HepG2 (cell line): ENCODE results near the gene IFRD1. TPM values are rescaled to one million over a fixed set of nuclear protein-coding genes. Genes with fewer than 3 reads are reported as not detected.

Experiments
- FOXK2 ChIP-seq: fragments of 450-650 bp; IDR thresholded peaks from 2 replicates; pipeline ENCODE4 v1.6.1; 2016
- HES4 ChIP-seq: sonication (generic); formaldehyde crosslinking; IDR thresholded peaks from 2 replicates; pipeline ENCODE4 v1.9.0; 2021; ENCODE audit warnings: mild to moderate bottlenecking, missing genetic modification reagents, borderline replicate concordance
- HNRNPLL ChIP-seq: fragments of 200-400 bp; formaldehyde crosslinking; IDR thresholded peaks from 2 replicates; pipeline ENCODE4 v1.6.1; 2017; ENCODE audit warnings: mild to moderate bottlenecking, low read depth, low read length; ENCODE audit not compliant: poor library complexity, severe bottlenecking
- RAD21 ChIP-seq: fragments of 450-650 bp; formaldehyde crosslinking; IDR thresholded peaks from 2 replicates; pipeline ENCODE4 v1.5.0; 2020; ENCODE audit warnings: mild to moderate bottlenecking
- RBM39 ChIP-seq: fragments of 200-400 bp; formaldehyde crosslinking; IDR thresholded peaks from one replicate; pipeline ENCODE4 v1.6.1; 2018; ENCODE audit warnings: antibody characterized with exemption, mild to moderate bottlenecking, low read depth, low read length; ENCODE audit not compliant: poor library complexity, severe bottlenecking
- ZFP82 ChIP-seq: sonication (generic); formaldehyde crosslinking; IDR thresholded peaks from 2 replicates; pipeline ENCODE4 v1.5.1; 2020; ENCODE audit warnings: mild to moderate bottlenecking, missing genetic modification reagents, borderline replicate concordance
- ZIK1 ChIP-seq: sonication (generic); formaldehyde crosslinking; IDR thresholded peaks from 2 replicates; pipeline ENCODE4 v1.5.0; 2020; ENCODE audit warnings: mild to moderate bottlenecking, low read depth, missing genetic modification reagents, borderline replicate concordance
- ZMYM2 ChIP-seq: sonication (generic); formaldehyde crosslinking; IDR thresholded peaks from 2 replicates; pipeline ENCODE4 v1.8.0; 2022; ENCODE audit warnings: mild to moderate bottlenecking, missing genetic modification reagents
- ZNF10 ChIP-seq: sonication (generic); formaldehyde crosslinking; IDR thresholded peaks from 2 replicates; pipeline ENCODE4 v1.4.0; 2020; ENCODE audit warnings: mild to moderate bottlenecking, low read depth, missing genetic modification reagents, borderline replicate concordance
- ZNF124 ChIP-seq: sonication (generic); formaldehyde crosslinking; IDR thresholded peaks from 2 replicates; pipeline ENCODE4 v1.4.0; 2020; ENCODE audit warnings: missing genetic modification reagents
- ZNF143 ChIP-seq: sonication (generic); formaldehyde crosslinking; IDR thresholded peaks from 2 replicates; pipeline ENCODE4 v1.4.0; 2020; ENCODE audit warnings: missing genetic modification reagents
- ZNF3 ChIP-seq: IDR thresholded peaks from 2 replicates; pipeline ENCODE4 v1.7.0; 2017; ENCODE audit warnings: inconsistent platforms
- ZNF33B ChIP-seq: sonication (generic); formaldehyde crosslinking; IDR thresholded peaks from 2 replicates; pipeline ENCODE4 v1.5.1; 2020; ENCODE audit warnings: mild to moderate bottlenecking, missing genetic modification reagents
- ZNF605 ChIP-seq: sonication (generic); formaldehyde crosslinking; IDR thresholded peaks from 2 replicates; pipeline ENCODE4 v1.8.0; 2022; ENCODE audit warnings: mild to moderate bottlenecking, missing genetic modification reagents
- ZNF616 ChIP-seq: sonication (generic); formaldehyde crosslinking; IDR thresholded peaks from 2 replicates; pipeline ENCODE4 v1.5.0; 2020; ENCODE audit warnings: low read depth, mild to moderate bottlenecking, missing genetic modification reagents
- ZNF678 ChIP-seq: sonication (generic); formaldehyde crosslinking; IDR thresholded peaks from 2 replicates; pipeline ENCODE4 v1.4.0; 2020; ENCODE audit warnings: mild to moderate bottlenecking, missing genetic modification reagents
- ZSCAN29 ChIP-seq: sonication (generic); formaldehyde crosslinking; conservative IDR thresholded peaks from 2 replicates; pipeline ENCODE4 v1.4.0; 2020; ENCODE audit warnings: mild to moderate bottlenecking, missing genetic modification reagents
- polyA plus RNA-seq, 8 experiments: library from polyadenylated mRNA; depleted of rRNA in 3 of 8; stranded (reverse) in 7 of 8; unstranded in 1 of 8; fragments of >200 nt; fragmentation: Illumina TruSeq in 4 of 8; extraction: Trizol in 4 of 8; gene quantifications; 2 replicates each; pipeline versions ENCODE4 v1.2.1 to v1.2.3, GENCODE V29; 2011 to 2016; ENCODE audit warnings: low read depth in 4 of 8, missing spikeins in 1 of 8, mixed read lengths in 1 of 8; ENCODE audit not compliant: insufficient read depth in 1 of 8
- total RNA-seq, 5 experiments: library from RNA; depleted of rRNA; stranded (reverse); fragments of >200 nt; fragmentation: Illumina TruSeq; extraction: Trizol; gene quantifications; 2 replicates each; pipeline ENCODE4 v1.2.3, GENCODE V29; 2016; ENCODE audit warnings: low read depth in 1 of 5
- TF ChIP-seq, protein P1 (sequence below): sonication (generic); formaldehyde crosslinking; IDR thresholded peaks from 2 replicates; pipeline ENCODE4 v1.5.0; 2020; ENCODE audit warnings: mild to moderate bottlenecking, missing genetic modification reagents
- TF ChIP-seq, protein P2 (sequence below): sonication (generic); formaldehyde crosslinking; IDR thresholded peaks from 2 replicates; pipeline ENCODE4 v1.8.0; 2022; ENCODE audit warnings: mild to moderate bottlenecking, missing genetic modification reagents
- TF ChIP-seq, protein P3 (sequence below): sonication (generic); formaldehyde crosslinking; IDR thresholded peaks from 2 replicates; pipeline ENCODE4 v1.5.1; 2020; ENCODE audit warnings: missing genetic modification reagents, mild to moderate bottlenecking, borderline replicate concordance

Gene IFRD1
- total and polyA plus RNA-seq, 2 of the 13 experiments (the other 11 are each of a cell fraction or from before 2014, with no cell fraction given), result 50.9 to 55.5 TPM

DNA sequence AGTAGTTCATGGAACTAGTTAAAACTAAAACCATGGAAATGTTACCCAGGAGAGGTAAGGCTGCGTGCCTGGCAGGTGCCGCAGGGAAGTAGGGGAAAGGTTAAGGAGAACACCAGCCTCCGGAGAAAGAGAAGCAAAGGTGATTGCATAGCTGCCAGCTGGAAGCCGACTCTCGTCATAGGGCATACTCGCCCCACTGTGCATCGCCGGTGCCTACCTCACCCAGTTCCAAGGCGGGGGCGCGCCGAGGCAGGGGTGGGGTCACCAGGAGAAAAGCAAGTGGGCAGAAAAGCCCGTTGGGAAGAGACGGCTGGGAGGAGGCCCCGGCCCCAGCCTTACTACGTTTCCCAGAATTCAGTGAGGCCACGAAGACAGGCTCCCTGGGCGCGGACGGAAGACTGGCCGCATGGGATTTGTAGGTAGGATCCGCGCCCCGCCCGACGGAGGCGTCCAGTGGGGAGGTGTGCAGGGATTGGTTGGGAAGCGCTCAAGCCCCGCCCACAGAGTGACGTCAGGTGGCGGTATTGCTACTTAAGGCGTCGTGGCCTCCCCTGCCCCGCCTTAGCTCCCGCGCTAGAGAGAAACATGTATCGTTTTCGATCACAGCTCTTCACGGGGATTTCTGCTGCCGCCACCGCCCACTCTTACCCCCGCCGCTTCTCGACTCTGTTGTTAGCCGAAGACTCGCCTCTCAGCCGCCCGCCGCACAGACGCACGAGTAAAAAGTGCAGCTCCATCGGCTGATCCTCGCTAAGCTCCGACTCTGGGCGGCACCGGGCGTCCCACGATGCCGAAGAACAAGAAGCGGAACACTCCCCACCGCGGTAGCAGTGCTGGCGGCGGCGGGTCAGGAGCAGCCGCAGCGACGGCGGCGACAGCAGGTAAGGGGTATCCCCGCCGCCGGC is at the start of gene IFRD1 (continued):
- TF ChIP-seq, protein P1, sequence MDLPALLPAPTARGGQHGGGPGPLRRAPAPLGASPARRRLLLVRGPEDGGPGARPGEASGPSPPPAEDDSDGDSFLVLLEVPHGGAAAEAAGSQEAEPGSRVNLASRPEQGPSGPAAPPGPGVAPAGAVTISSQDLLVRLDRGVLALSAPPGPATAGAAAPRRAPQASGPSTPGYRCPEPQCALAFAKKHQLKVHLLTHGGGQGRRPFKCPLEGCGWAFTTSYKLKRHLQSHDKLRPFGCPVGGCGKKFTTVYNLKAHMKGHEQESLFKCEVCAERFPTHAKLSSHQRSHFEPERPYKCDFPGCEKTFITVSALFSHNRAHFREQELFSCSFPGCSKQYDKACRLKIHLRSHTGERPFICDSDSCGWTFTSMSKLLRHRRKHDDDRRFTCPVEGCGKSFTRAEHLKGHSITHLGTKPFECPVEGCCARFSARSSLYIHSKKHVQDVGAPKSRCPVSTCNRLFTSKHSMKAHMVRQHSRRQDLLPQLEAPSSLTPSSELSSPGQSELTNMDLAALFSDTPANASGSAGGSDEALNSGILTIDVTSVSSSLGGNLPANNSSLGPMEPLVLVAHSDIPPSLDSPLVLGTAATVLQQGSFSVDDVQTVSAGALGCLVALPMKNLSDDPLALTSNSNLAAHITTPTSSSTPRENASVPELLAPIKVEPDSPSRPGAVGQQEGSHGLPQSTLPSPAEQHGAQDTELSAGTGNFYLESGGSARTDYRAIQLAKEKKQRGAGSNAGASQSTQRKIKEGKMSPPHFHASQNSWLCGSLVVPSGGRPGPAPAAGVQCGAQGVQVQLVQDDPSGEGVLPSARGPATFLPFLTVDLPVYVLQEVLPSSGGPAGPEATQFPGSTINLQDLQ (CRISPR knock-in tag), result 0 out of 2 replicates have a peak, but pooled peaks have one; percentile 47
- TF ChIP-seq ZMYM2, result 0 out of 2 replicates have a peak, but pooled peaks have one; percentile 25
- TF ChIP-seq ZNF124 (CRISPR knock-in tag), result 0 out of 2 replicates have a peak, but pooled peaks have one; percentile 7
- peak; percentile 60; the same call in 1 of the 2 replicates for TF ChIP-seq ZNF605 (CRISPR knock-in tag)
- TF ChIP-seq ZFP82 (CRISPR knock-in tag), result peak; percentile 6; the same call in 1 of the 2 replicates
- peak; percentile 2; the same call in 1 of the 2 replicates for TF ChIP-seq ZSCAN29 (CRISPR knock-in tag)
- peak; percentile 37; the same call in 1 of the 2 replicates for TF ChIP-seq RAD21 (CRISPR knock-in tag)
- 0 out of 2 replicates have a peak, but pooled peaks have one; percentile 52 for TF ChIP-seq ZIK1
- TF ChIP-seq ZNF3 (CRISPR knock-in tag), result 0 out of 2 replicates have a peak, but pooled peaks have one; percentile 13
- TF ChIP-seq, protein P2, sequence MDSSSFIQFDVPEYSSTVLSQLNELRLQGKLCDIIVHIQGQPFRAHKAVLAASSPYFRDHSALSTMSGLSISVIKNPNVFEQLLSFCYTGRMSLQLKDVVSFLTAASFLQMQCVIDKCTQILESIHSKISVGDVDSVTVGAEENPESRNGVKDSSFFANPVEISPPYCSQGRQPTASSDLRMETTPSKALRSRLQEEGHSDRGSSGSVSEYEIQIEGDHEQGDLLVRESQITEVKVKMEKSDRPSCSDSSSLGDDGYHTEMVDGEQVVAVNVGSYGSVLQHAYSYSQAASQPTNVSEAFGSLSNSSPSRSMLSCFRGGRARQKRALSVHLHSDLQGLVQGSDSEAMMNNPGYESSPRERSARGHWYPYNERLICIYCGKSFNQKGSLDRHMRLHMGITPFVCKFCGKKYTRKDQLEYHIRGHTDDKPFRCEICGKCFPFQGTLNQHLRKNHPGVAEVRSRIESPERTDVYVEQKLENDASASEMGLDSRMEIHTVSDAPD (CRISPR knock-in tag), result no peak
- TF ChIP-seq, protein P3, sequence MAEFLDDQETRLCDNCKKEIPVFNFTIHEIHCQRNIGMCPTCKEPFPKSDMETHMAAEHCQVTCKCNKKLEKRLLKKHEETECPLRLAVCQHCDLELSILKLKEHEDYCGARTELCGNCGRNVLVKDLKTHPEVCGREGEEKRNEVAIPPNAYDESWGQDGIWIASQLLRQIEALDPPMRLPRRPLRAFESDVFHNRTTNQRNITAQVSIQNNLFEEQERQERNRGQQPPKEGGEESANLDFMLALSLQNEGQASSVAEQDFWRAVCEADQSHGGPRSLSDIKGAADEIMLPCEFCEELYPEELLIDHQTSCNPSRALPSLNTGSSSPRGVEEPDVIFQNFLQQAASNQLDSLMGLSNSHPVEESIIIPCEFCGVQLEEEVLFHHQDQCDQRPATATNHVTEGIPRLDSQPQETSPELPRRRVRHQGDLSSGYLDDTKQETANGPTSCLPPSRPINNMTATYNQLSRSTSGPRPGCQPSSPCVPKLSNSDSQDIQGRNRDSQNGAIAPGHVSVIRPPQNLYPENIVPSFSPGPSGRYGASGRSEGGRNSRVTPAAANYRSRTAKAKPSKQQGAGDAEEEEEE (CRISPR knock-in tag), result no peak
- peak; percentile 15; the same call in 1 of the 2 replicates for TF ChIP-seq ZNF678
- 0 out of 2 replicates have a peak, but pooled peaks have one; percentile 12 for TF ChIP-seq ZNF33B
- no peak for TF ChIP-seq ZNF10 (CRISPR knock-in tag)
- 0 out of 2 replicates have a peak, but pooled peaks have one; percentile 50 for TF ChIP-seq HES4 (CRISPR knock-in tag)
- peak; percentile 62 for TF ChIP-seq HNRNPLL
- no peak for TF ChIP-seq FOXK2
- TF ChIP-seq ZNF616 (CRISPR knock-in tag), result 0 out of 2 replicates have a peak, but pooled peaks have one; percentile 37
- TF ChIP-seq RBM39, result peak; percentile 62
- peak; percentile 88 for TF ChIP-seq ZNF143 (CRISPR knock-in tag)
